NT2/D1 (cell line): ENCODE data around the gene SS18L1.
"Not testable (repeated sequence)": the region's sequence is repeated elsewhere in the genome, so short reads cannot be mapped to it uniquely, and the experiment has no call there.

Experiments
- DNase-seq: peaks from one replicate; pipeline ENCODE4 v3.0.0-alpha.2; 2011; ENCODE audit warnings: low read depth, low spot score
- H3K27me3 ChIP-seq: 2 replicates; pipeline ENCODE4 v1.6.0; 2011; ENCODE audit warnings: mild to moderate bottlenecking; ENCODE audit not compliant: insufficient read length, insufficient read depth
- H3K36me3 ChIP-seq: 2 replicates; pipeline ENCODE4 v1.6.1; 2011; ENCODE audit warnings: mild to moderate bottlenecking, low read length, mixed read lengths; ENCODE audit not compliant: insufficient read depth, insufficient read length
- H3K4me1 ChIP-seq: 2 replicates; pipeline ENCODE4 v1.5.1; 2011; ENCODE audit not compliant: insufficient read depth, insufficient read length
- H3K4me3 ChIP-seq: 2 replicates; pipeline ENCODE4 v1.5.1; 2011; ENCODE audit warnings: low read depth; ENCODE audit not compliant: insufficient read length
- H3K9ac ChIP-seq: 2 replicates; pipeline ENCODE4 v1.6.0; 2011; ENCODE audit warnings: low read depth; ENCODE audit not compliant: insufficient read length
- H3K9me3 ChIP-seq: 2 replicates; pipeline ENCODE4 v1.5.1; 2011; ENCODE audit warnings: mild to moderate bottlenecking, low read length; ENCODE audit not compliant: insufficient read depth
- SUZ12 ChIP-seq: IDR thresholded peaks from 2 replicates; pipeline ENCODE4 v1.6.1; 2011; ENCODE audit not compliant: insufficient read length, insufficient read depth; ENCODE audit errors: extremely low read depth
- YY1 ChIP-seq: IDR thresholded peaks from 2 replicates; pipeline ENCODE4 v1.6.1; 2011; ENCODE audit not compliant: insufficient read length, insufficient read depth
- ZNF274 ChIP-seq: IDR thresholded peaks from 2 replicates; pipeline ENCODE4 v1.6.1; 2011; ENCODE audit warnings: mild to moderate bottlenecking, low read depth, low read length

Gene SS18L1

GRCh38 chr20:62147125-62147524 is 3.6 kb downstream of the SS18L1 start:
- no peak overlapping the region for H3K4me3 ChIP-seq
- peaks cover 48% of the 10 kb centered on the region for H3K36me3 ChIP-seq
- TF ChIP-seq YY1 (no peak), SUZ12 (no peak), ZNF274 (no peak)
- H3K4me1 ChIP-seq, result peaks cover 17% of the 10 kb centered on the region
- peaks cover 11% of the 10 kb centered on the region for H3K27me3 ChIP-seq
- H3K9me3 ChIP-seq, result peaks cover 2% of the 10 kb centered on the region; the same call in 1 of the 2 replicates
- H3K9ac ChIP-seq, result peak overlapping the region; percentile 17
- no peak for DNase-seq

GRCh38 chr20:62147528-62147927 is 4.0 kb downstream of the SS18L1 start:
- peaks cover 52% of the 10 kb centered on the region for H3K36me3 ChIP-seq
- H3K9me3 ChIP-seq, result peaks cover 7% of the 10 kb centered on the region; the same call in 1 of the 2 replicates
- H3K4me3 ChIP-seq, result no peak overlapping the region
- TF ChIP-seq YY1, result no peak
- TF ChIP-seq ZNF274, result no peak
- no peak for TF ChIP-seq SUZ12
- H3K9ac ChIP-seq, result no peak overlapping the region
- DNase-seq, result no peak
- peaks cover 11% of the 10 kb centered on the region for H3K27me3 ChIP-seq
- peaks cover 17% of the 10 kb centered on the region for H3K4me1 ChIP-seq

- Histone ChIP-seq H3K9ac (peak overlapping the region; percentile 16), H3K27me3 (peaks cover 11% of the 10 kb centered on the region), H3K36me3 (peaks cover 60% of the 10 kb centered on the region), H3K9me3 (peaks cover 15% of the 10 kb centered on the region; the same call in 1 of the 2 replicates), H3K4me1 (peaks cover 17% of the 10 kb centered on the region)
- DNase-seq, H3K4me3 ChIP-seq: not testable (repeated sequence)
These were observed 4.8 kb downstream of the SS18L1 start for GRCh38 chr20:62148383-62148782.

- peaks cover 17% of the 10 kb centered on the region for H3K4me1 ChIP-seq
- H3K4me3 ChIP-seq, result no peak overlapping the region
- H3K27me3 ChIP-seq, result peaks cover 11% of the 10 kb centered on the region
- peak overlapping the region; percentile 16 for H3K9ac ChIP-seq
- peaks cover 19% of the 10 kb centered on the region; the same call in 1 of the 2 replicates for H3K9me3 ChIP-seq
- no peak for DNase-seq
- peaks cover 65% of the 10 kb centered on the region for H3K36me3 ChIP-seq
- TF ChIP-seq YY1, result no peak
- no peak for TF ChIP-seq SUZ12
- TF ChIP-seq ZNF274, result no peak
These were observed 5.3 kb downstream of the SS18L1 start for GRCh38 chr20:62148908-62149314.

GRCh38 chr20:62149532-62150309 is 6.2 kb downstream of the SS18L1 start:
- no peak overlapping the region for H3K9ac ChIP-seq
- H3K27me3 ChIP-seq, result peaks cover 6% of the 10 kb centered on the region
- no peak overlapping the region for H3K4me3 ChIP-seq
- H3K9me3 ChIP-seq, result peaks cover 19% of the 10 kb centered on the region; the same call in 1 of the 2 replicates
- peaks cover 14% of the 10 kb centered on the region for H3K4me1 ChIP-seq
- DNase-seq, result peak; percentile 39
- peaks cover 69% of the 10 kb centered on the region for H3K36me3 ChIP-seq
- TF ChIP-seq YY1 (no peak), ZNF274 (no peak), SUZ12 (no peak)

GRCh38 chr20:62150310-62150575 is 6.7 kb downstream of the SS18L1 start:
- H3K9ac ChIP-seq, result no peak overlapping the region
- peaks cover 64% of the 10 kb centered on the region for H3K36me3 ChIP-seq
- TF ChIP-seq SUZ12, result no peak
- TF ChIP-seq YY1, result no peak
- no peak for TF ChIP-seq ZNF274
- no peak for DNase-seq
- H3K27me3 ChIP-seq, result peaks cover under 1% of the 10 kb centered on the region
- peaks cover 17% of the 10 kb centered on the region for H3K4me1 ChIP-seq
- H3K4me3 ChIP-seq, result no peak overlapping the region
- peaks cover 19% of the 10 kb centered on the region; the same call in 1 of the 2 replicates for H3K9me3 ChIP-seq

GRCh38 chr20:62151225-62151624 is 7.7 kb downstream of the SS18L1 start:
- peaks cover 19% of the 10 kb centered on the region; the same call in 1 of the 2 replicates for H3K9me3 ChIP-seq
- no peak for DNase-seq
- H3K36me3 ChIP-seq, result peaks cover 54% of the 10 kb centered on the region
- no peak overlapping the region for H3K4me3 ChIP-seq
- H3K9ac ChIP-seq, result no peak overlapping the region
- TF ChIP-seq YY1 (no peak), SUZ12 (no peak), ZNF274 (no peak)
- H3K4me1 ChIP-seq, result peaks cover 25% of the 10 kb centered on the region
- no peaks in the 10 kb centered on the region for H3K27me3 ChIP-seq
